Left ventricle myocardium inferior (tissue), 1 donor: ENCODE measurements around the gene IGSF5. TPM values are rescaled to one million over a fixed set of nuclear protein-coding genes. Genes with fewer than 3 reads are reported as not detected.

Source experiments
- DNase-seq: peaks from one replicate; pipeline ENCODE4 v3.0.0-alpha.2; 2020
- H3K27ac ChIP-seq: fragments of 200-600 bp; replicated peaks from 2 replicates; pipeline ENCODE4 v1.8.0; 2021
- H3K27me3 ChIP-seq: fragments of 200-600 bp; 2 replicates; pipeline ENCODE4 v1.8.0; 2021; ENCODE audit warnings: low read depth
- H3K36me3 ChIP-seq: fragments of 200-600 bp; 2 replicates; pipeline ENCODE4 v1.8.0; 2021
- H3K4me1 ChIP-seq: fragments of 200-600 bp; 2 replicates; pipeline ENCODE4 v1.8.0; 2021
- H3K4me3 ChIP-seq: fragments of 200-600 bp; 2 replicates; pipeline ENCODE4 v1.8.0; 2021; ENCODE audit warnings: mild to moderate bottlenecking, moderate library complexity
- H3K9me3 ChIP-seq: fragments of 200-600 bp; replicated peaks from 2 replicates; pipeline ENCODE4 v1.8.0; 2021
- CTCF ChIP-seq: fragments of 200-600 bp; IDR thresholded peaks from 2 replicates; pipeline ENCODE4 v1.8.0; 2021; ENCODE audit warnings: antibody characterized with exemption, mild to moderate bottlenecking, borderline replicate concordance
- intact Hi-C: fragments of 100-400 bp; cut with micrococcal nuclease; formaldehyde crosslinking; loops from one replicate; pipeline ENCODE4 v1.11.0; 2022
- total RNA-seq: library from RNA; stranded (reverse); fragmentation: NEBNext Ultra II Directional; extraction: Animal tissue kit (Norgen Biotek cat#: 25700); gene quantifications from one replicate; pipeline ENCODE4 v1.2.1, GENCODE V29; 2021
- donor health status: DM: no; HTN: yes; CAD: no; lungs with severe emphysema.

IGSF5 gene
- total RNA-seq, 1 donor from 2014 or later = 4.9 TPM

- no peaks in the 10 kb centered on the region for H3K27me3 ChIP-seq
- H3K4me3 ChIP-seq = no peak overlapping the region
- DNase-seq = no peak
- no peak for TF ChIP-seq CTCF
- no peaks in the 10 kb centered on the region for H3K4me1 ChIP-seq
- H3K27ac ChIP-seq = no peak overlapping the region
- intact Hi-C loops = no loop called here
- peaks cover 18% of the 10 kb centered on the region for H3K9me3 ChIP-seq
- H3K36me3 ChIP-seq = no peaks in the 10 kb centered on the region
These were observed 37.7 kb upstream of the IGSF5 start for GRCh38 chr21:39707316-39707715.

- intact Hi-C loops = no loop called here
- peaks cover 5% of the 10 kb centered on the region for H3K4me1 ChIP-seq
- H3K36me3 ChIP-seq = no peaks in the 10 kb centered on the region
- H3K9me3 ChIP-seq = no peaks in the 10 kb centered on the region
- TF ChIP-seq CTCF = no peak
- no peak overlapping the region for H3K4me3 ChIP-seq
- peaks cover 6% of the 10 kb centered on the region for H3K27me3 ChIP-seq
- DNase-seq = no peak
- H3K27ac ChIP-seq = no peak overlapping the region
These were observed 34.1 kb upstream of the IGSF5 start for GRCh38 chr21:39710866-39711265.

GRCh38 chr21:39712273-39712672, 32.7 kb upstream of the IGSF5 start:
- H3K4me1 ChIP-seq = peaks cover 5% of the 10 kb centered on the region
- no peak for DNase-seq
- H3K9me3 ChIP-seq = no peaks in the 10 kb centered on the region
- no peak overlapping the region for H3K27ac ChIP-seq
- no peaks in the 10 kb centered on the region for H3K36me3 ChIP-seq
- intact Hi-C loops = no loop called here
- TF ChIP-seq CTCF = no peak
- H3K4me3 ChIP-seq = no peak overlapping the region
- peaks cover 6% of the 10 kb centered on the region for H3K27me3 ChIP-seq

- peaks cover 7% of the 10 kb centered on the region for H3K27me3 ChIP-seq
- no peak overlapping the region for H3K4me3 ChIP-seq
- H3K4me1 ChIP-seq = peaks cover 5% of the 10 kb centered on the region
- H3K27ac ChIP-seq = no peak overlapping the region
- intact Hi-C loops = no loop called here
- no peaks in the 10 kb centered on the region for H3K9me3 ChIP-seq
- no peaks in the 10 kb centered on the region for H3K36me3 ChIP-seq
- no peak for TF ChIP-seq CTCF
- no peak for DNase-seq
These were observed 32.0 kb upstream of the IGSF5 start for GRCh38 chr21:39712976-39713375.

GRCh38 chr21:39713905-39714304, 31.1 kb upstream of the IGSF5 start:
- H3K4me3 ChIP-seq = no peak overlapping the region
- no peak overlapping the region for H3K27ac ChIP-seq
- DNase-seq = no peak
- H3K4me1 ChIP-seq = peaks cover 5% of the 10 kb centered on the region
- no peak for TF ChIP-seq CTCF
- H3K36me3 ChIP-seq = no peaks in the 10 kb centered on the region
- no peaks in the 10 kb centered on the region for H3K9me3 ChIP-seq
- intact Hi-C loops = no loop called here
- H3K27me3 ChIP-seq = peaks cover 10% of the 10 kb centered on the region

GRCh38 chr21:39714331-39714730, 30.7 kb upstream of the IGSF5 start:
- Histone ChIP-seq H3K4me1 (peaks cover 5% of the 10 kb centered on the region), H3K9me3 (no peaks in the 10 kb centered on the region), H3K36me3 (no peaks in the 10 kb centered on the region), H3K27me3 (peaks cover 14% of the 10 kb centered on the region), H3K27ac (no peak overlapping the region), H3K4me3 (no peak overlapping the region)
- TF ChIP-seq CTCF = no peak
- no peak for DNase-seq
- intact Hi-C loops = no loop called here
